DMS153 (cell line): Measurements from ENCODE around the gene KNDC1.

ENCODE experiments used
- DNase-seq: peaks from one replicate; lab custom pipeline; 2025; lab: John Stamatoyannopoulos, UW

The KNDC1 gene

DNA sequence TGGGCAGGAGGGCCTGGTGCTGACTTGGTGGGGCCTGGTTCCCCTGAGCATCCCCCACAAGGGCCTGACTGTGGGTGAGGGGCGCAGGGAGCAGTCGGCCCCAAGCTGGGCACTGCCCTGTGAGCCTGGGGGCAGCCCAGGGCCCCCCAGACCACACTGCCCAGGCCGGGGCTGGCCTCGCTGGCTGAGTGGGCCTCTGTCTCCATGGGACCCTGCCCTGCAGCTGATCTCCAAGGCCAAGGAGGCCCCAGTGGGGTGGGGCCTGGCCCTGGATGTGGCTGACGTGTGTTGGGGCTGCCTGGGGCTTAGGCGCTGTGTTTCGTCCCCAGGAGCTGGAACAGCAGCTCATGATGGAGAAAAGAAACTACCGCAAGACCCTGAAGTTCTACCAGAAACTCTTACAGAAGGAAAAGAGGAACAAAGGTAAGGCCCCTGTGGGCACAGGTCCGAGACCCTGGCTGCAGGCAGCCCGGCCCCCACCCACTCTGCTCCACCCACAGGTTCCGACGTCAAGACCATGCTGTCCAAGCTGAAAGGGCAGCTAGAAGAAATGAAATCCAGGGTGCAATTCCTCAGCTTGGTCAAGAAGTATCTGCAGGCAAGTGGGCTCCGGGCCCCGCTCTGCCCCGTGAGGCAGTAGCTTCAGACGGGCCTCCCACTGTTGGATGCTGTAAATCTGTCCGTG is 46.5 kb downstream of the KNDC1 start:
- DNase-seq = no peak

DNA sequence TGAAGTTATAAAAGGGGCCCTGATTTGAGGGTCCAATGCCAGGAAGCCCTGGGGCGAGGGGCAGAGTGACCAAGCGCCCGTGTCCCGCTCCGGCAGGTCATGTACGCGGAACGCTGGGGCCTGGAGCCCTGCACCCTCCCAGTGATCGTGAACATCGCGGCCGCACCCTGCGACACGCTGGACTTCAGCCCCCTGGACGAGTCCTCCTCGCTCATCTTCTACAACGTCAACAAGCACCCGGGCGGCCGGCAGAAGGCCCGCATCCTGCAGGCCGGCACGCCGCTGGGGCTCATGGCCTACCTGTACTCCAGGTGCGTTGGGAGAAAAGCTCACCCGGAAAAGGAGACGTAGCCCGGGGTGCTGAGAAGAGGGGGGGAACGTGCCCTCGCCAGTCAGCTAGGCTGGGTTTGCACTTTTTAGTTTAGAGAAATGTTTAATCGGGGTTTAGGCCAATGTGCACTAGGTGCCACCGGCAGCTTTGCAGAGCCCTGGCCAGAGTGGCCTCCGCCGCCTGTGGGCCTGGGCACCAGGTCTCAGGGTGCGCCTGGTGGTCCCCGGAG is 47.1 kb downstream of the KNDC1 start:
- no peak for DNase-seq

DNA sequence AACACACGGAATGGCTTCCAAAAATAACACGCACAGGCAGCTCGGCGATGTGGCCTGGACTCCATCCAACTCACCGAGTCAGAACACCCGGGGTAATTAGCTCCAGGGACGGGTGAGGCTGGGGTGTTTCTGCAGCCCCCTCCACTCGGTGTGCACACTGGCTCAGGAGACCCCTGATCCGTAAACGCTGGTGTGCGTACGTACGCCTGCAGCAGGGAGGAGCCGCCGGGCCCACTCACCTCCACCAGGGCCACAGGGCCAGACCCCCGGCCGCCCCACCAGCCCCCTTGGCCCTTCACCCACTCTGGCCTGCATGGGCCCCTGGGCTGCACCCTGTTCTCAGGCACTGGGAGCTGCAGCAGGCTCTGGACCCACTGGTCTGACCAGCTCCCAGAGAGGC is 47.6 kb downstream of the KNDC1 start:
- DNase-seq = no peak

DNA sequence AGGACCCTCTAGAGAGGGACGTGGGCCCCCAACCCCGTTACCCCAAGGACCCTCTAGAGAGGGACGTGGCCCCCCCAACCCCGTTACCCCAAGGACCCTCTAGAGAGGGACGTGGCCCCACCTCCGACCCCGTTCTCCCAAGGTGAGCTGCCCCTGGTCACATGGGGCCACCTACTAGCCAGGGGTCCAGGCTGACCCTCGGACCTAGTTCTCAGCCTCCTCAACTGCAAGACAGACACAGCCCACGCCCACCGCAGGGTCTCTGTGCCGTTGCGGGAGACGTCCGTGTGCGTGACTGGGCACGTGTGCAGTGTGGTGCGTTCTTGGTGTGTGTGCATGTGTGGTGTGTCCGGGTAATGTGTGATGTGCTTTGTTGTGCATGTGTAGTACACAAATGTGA is 48.4 kb downstream of the KNDC1 start:
- DNase-seq = no peak

- DNase-seq = no peak
Measured at GRCh38 chr10:133209117-133209516, 49.1 kb downstream of the KNDC1 start.

DNA sequence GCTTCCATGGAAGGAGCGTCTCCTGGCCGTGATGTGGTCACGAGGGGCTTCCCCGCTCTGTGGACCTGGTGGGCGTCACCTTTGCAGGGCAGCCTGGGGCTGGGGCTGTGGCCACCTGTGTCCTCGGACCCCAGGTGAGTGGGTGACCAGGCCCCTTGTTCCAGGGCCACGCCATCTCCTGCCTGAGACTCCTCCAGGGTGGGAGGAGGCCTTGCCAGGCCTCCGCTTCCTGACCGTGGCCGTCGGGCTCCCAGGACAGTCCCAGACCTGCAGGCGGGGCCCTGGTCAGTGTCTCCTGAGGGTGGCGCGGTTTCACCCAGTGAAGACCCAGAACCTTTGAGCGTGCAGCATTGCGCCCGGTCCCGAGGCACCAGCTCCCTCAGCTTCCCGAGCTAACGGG is 49.6 kb downstream of the KNDC1 start:
- DNase-seq = no peak

DNA sequence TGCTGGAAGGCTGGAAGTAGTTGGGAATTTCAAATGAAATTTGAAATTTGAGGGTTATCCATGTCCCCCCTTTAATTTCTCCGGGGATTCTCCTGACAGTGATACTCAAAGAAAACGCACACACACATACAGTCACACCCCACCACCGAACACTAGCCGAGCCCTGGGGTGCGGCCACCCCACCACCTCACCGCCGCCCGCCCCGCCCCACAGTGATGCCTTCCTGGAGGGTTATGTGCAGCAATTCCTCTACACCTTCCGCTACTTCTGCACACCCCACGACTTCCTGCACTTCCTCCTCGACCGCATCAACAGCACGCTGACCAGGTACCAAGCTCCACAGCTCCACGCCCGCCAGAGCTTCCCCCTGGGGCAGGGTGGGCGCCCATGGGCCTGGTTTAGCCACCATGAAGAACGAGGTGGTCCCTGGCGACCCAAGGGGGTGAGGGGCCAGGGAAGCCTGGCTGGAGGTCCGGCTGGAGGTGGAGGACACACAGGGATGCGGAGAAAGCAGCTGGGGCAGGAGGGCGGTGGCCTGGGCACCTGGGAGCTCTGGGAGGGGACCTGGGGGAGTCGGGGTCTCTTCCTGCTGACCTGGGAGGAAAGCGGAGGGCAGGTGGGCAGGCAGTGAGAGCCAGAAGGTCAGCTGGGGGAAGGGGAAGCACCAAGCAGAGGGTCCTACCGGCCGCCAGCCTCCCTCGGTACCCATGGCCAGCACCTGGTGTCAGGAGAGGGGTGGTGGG is 50.5 kb downstream of the KNDC1 start:
- no peak for DNase-seq

- no peak for DNase-seq
Measured at GRCh38 chr10:133211141-133211830, 51.3 kb downstream of the KNDC1 start.

- no peak for DNase-seq
Measured at GRCh38 chr10:133211959-133212852, 52.2 kb downstream of the KNDC1 start.

DNA sequence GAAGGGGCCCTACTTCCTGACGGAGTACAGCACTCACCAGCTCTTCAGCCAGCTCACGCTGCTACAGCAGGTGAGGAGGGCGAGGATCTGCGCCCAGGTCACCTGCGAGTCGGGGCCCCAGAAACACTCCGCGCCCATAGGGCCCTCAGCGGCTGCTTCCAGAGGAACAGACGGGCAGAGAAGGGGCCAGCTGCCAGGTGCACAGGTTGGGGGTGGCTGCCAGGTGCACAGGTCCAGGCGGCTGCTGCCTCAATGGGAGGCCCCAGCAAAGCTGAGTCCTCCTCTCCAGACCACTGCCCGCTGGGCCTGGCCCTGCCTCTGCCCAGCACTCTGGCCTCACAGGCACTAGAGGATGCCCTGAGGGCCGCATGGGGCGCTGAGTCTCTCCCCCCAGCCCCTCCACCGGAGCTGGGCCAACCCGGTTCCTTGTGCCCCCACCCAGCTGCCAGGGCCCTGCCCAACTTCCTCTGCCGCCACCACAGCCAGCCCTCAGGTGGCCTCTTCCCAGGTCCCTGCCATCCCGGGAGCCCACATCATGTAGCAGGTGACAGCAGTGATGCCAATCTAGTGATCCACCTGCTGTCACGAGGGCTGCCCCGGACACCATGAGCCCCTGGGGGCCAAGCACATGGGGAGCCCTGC is 53.0 kb downstream of the KNDC1 start:
- DNase-seq = no peak

DNA sequence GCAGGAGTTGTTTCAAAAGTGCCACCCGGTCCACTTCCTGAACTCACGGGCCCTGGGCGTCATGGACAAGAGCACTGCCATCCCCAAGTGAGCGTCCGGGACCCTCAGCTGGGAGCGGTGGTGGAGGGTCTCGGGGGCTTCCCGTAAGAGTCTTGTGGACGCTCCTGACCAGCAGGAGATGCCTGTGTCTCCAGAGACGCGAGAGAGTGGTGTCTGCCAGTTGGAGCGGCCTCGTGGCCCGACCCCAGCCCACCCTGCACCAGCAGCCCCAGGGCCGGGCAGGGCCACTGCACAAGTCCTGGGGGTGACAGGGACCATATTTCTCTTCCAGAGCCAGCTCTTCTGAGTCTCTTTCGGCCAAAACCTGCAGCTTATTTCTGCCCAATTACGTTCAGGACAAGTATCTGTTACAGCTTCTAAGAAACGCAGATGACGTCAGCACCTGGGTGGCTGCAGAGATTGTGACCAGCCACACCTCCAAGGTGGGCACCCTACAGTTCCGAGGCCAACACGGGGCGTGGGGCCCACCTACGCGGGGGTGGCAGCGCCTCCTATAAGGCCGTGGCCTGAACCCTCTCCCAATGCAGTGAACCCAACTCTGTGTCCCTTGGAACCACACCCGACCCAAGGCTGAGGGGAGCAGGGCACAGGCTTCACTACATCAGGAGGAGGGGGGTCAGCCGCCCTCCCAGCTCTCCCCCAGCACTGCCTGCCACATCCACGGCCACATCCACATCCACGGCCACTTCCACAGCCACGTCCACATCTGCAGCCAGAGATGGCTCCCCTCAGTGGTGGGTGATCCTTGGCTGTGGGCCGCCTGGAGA is 53.8 kb downstream of the KNDC1 start:
- DNase-seq = no peak

DNA sequence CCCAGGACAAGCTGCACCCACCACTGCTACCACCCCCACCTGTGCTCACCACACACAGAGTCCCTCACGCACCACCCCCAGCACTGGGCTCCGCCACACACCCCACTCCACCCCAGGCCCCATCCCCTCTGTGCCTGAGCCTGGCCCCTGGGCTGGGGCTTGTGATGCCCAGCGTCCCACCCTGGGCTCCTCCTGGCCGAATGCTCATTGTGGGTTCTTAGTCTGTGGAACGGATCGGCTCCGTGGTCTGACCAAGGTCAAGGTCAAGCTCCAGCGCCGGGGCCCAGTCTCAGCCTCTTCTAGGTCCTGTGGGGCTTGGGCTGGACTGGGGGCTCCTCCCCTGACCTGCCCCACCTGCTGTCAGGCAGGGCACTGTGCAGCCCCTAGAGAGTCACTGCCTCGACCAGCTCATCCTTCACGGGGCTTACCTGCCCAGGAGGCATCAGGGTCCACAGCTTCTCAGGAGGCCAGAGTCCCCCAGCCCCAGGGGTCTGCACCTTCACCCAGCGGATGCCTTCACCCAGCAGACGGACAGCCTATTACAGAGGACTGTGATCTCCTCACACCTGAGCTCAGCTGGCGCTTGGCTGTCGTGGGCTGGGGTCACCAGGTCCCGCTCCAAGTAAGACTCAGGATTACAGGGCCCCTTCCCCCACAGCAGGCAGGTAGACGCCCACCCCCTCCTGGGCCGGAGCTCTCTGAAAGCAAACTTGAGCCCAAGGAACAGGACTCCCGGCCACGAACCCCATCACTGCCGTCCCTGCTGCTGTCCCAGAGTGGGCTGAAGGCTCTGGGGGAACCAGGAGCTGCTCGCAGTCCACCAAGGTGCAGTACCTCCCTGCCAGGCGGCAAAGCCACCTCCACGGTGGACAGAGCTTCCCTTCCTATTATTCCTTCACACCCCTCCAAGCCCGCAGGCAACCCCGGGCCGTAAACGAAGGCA is 54.7 kb downstream of the KNDC1 start:
- no peak for DNase-seq

GRCh38 chr10:133215586-133215985 is 55.6 kb downstream of the KNDC1 start:
- DNase-seq = no peak

DNA sequence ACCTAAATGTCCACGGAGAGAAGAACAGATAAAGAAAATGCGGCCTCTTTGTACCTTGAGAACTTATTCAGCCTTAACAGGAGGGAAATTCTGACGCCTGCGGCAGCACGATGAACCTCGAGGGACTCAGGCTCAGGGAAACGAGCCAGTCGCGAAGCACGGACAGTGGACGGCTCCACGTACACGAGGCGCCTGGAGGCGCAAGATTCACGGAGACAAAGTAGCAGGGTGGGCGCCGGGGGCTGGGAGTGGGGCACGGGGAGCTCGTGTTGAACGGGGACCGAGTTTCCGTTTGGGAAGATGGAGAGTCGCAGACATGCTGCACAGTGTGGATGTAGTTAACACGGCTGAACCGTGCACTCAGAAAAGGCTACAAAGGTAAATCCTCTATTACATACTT is 56.8 kb downstream of the KNDC1 start:
- DNase-seq = no peak

DNA sequence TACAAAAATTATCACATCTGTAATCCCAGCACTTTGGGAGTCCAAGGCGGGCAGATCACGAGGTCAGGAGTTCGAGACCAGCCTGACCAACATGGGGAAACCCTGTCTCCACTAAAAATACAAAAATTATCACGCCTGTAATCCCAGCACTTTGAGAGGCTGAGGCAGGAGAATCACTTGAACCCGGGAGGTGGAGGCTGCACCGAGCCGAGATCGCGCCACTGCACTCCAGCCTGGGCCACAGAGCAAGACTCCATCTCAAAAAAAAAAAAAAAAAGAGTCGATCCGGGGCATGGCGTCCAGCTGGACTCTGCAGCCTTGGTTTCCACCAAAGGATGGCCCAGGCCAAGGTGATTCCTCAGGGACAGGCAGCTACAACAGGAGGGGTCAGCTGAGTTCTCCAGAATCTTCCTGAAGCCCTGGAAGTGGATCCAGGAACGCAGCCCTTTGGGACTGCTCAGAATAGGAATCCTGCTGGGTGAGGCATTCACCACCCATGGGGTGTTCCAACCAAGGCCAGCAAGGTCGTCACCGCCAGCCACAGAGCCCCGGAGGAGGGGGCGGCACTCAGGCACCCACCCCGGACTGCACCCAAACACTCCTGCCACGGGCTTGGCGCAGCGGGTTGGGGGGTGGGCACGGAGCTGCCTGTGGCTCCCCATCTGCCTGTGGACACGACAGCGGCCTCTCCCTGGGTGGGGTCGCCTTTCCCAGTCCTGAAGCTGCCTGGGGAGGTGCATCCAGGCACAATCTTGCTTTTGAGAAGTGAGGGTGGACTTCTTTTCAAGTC is 58.0 kb downstream of the KNDC1 start:
- no peak for DNase-seq

DNA sequence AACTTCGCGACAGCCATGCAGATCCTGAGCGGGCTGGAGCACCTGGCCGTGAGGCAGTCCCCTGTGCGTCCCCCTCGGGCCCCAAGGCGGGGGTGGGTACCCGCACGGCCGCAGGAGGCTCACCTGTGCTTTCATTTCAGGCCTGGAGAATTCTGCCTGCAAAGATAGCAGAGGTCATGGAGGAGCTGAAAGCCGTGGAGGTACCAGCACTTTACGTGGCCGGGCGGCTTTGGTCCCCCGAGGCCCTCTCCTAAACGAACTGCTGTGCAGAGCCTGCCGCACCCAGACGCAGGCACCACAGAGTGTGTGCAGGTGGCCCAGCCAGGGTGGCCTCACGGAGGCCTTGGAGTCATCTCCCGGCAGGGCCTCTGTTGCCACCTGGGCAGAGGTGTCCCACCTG is 58.9 kb downstream of the KNDC1 start:
- DNase-seq = no peak

DNA sequence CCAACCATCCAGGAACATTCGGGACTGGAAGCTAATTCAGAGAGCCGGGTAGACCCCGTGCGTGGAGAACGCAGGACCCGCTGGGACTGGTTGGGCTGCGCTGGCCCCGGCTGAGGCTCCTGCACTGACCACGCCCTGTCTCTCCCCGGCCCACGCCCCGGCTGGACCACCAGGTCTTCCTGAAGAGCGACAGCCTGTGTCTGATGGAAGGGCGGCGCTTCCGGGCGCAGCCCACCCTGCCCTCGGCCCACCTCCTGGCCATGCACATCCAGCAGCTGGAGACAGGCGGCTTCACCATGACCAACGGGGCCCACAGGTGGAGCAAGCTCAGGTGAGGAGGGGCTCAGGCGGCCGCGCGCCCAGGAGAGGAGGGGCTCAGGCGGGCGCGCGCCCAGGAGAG is 59.8 kb downstream of the KNDC1 start:
- DNase-seq = no peak

GRCh38 chr10:133221331-133221730 is 61.3 kb downstream of the KNDC1 start:
- DNase-seq = no peak
